ENCODE measurements around the gene FLRT1.

Gene FLRT1

DNA sequence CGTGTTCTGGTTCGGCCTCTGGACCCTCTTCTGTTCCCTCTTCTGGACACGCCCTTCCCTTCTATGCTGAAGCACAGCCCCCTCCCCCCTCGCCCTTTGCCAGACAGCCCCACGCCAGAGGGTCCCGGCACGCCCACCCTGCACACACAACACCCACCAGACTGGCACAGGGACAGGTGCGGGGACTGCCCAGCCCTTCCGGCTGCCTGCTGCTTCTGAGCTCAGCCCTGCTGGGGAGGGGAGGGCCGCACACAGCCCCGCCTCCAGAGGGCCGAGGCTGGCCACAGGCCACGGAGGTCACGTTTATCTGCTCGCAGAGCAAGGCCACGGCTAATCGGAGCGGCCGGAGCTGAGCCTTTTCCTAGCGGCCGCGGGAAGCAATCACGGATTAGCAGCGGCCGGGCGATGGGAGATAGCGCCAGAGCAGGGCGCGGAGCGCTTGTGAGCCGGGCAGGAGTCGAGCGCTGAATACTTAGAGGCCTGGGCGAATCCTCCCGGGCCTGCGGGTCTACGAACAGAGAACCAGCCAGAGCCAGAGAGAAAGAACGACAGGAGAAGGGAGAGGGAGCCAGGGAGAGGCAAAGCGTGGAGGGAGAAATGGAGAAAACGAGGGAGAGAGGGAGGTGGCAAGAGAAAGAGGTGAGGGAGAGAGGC, 28.0 kb upstream of the FLRT1 start:
- DNase-seq, result peak; percentile 73

DNA sequence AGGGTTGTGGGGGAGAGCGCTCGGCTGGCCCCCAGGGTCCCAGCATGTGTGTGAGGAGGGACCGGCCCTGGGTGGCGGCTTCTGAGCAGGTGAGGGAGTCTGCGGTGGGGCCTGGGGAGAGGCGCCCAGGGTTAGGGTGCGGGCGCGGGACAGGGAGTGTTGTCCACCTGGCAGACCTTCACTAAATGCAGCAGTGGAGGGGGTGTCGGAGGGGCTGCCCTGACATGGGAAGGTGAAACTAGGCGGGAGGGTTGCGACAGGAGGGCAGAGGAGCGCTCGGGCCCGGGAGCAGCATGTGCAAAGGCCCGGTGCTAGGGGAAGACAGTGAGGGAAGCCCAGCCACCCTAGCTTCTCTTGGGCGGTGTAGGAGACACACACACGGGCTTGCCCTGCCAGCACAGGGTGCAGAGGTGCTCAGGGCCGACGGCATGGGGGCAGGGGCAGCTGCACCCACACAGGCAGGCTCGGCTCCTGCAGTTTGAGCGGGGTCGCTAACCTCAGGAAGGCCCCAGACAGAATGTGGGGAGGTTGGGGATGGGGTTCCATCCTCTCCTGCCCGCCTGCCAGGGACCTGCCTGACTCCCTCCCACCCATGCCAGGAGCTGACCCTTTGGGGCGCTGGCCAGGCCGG, 27.3 kb upstream of the FLRT1 start:
- DNase-seq, result no peak

GRCh38 chr11:64008914-64009633, 26.7 kb upstream of the FLRT1 start:
- no peak for DNase-seq

- DNase-seq, result no peak
Measured at GRCh38 chr11:64009710-64010109, 26.0 kb upstream of the FLRT1 start.

DNA sequence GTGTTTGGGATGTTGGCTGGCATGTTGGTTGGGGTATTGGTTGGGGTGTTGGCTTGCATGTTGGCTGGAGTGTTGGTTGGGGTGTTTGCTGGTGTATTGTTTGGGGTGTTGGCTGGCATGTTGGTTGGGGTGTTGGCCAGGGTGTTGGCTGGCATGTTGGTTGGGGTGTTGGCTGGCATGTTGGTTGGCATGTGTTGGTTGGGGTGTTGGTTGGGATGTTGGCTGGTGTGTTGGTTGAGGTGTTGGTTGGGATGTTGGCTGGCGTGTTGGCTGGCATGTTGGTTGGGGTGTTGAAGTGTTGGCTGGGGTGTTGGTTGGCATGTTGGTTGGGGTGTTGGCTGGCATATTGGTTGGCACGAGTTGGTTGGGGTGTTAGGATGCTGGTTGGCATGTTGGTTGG, 24.9 kb upstream of the FLRT1 start:
- no peak for DNase-seq

- no peak for DNase-seq
Measured at GRCh38 chr11:64011371-64011770, 24.4 kb upstream of the FLRT1 start.

- peak; percentile 61 for DNase-seq
Measured at GRCh38 chr11:64013141-64013896, 22.4 kb upstream of the FLRT1 start.

DNA sequence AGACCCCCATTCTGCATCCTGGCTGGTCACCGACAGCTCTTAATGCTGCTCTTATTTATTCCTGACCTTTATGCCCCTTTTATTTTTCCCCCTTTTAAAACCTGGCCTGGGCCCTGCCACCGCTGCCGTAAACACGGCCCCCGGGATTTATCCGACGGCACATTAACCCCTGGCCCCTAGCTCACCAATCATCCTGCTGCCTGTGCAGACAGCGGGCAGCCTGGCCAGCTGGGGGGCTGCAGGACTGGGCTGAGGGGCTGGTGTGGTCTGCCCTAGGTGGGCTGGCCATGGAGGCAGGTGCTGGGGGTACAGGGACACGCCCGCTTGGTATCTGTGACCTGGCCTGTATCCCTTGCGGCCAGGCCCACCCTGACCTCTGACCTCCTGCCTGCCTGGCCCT, 21.4 kb upstream of the FLRT1 start:
- DNase-seq, result no peak

DNA sequence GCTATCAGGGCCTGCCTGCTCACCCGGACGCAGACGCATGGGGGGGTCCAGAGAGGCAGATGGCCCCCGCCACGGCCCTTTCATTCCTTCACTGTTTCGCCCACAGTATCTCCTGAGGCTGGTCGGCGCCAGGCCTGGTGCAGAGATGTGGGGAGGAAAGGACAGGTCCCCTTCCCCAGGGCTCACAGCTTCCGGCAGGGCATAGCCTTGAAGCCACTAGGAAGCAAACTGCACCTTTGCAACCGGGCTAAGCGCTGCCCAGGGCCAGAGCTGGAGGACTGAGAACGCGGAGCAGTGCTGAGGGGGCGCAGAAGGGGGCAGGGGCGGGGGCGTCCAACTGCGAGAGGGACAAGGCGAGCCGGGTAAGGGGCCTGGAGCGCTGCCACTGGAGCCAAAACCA, 20.2 kb upstream of the FLRT1 start:
- no peak for DNase-seq

DNA sequence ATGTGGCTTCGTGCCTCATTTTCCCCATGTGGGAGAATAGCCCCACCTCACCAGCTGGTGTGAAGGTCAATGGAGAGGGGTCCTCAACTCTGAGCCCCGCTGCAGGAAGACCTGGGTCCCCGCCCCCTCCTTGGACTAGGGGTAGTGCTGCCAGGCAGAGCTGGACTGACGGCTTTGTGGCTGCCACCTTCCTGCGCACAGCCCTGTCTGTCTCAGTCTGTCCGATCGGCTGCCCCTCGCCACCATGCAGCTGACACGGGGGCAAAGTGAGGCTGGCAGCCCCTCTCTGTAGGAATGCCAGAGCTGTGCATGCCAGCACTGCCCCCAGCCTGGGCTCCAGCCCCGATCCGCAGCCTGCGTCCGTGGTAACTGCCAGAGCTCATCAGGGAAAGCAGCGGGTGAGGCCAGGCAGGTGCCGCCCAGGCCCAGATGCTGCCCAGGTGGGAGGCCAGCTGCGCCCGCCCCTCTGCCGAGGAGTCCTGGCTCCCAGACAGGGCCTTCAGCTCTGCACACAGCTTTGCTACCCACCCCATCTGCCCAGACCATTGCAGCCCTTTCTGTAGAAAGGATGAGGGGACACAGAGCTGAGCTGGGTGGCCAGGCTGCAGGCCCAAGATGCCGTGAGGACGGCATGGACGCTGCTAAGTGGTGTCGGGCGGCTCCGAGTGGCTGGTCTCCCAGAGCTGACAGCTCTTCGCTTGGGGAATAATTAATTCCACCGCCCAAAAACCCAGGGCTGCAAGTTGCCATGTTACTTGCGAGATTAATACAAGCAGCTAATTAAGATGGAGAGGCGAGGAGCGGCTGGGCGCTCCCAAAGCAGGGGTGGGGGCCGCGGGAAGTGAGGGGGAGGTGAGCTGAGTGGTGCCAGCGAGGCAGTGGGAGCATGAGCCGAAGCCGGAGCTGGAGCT, 19.5 kb upstream of the FLRT1 start:
- peak; percentile 94 for DNase-seq

DNA sequence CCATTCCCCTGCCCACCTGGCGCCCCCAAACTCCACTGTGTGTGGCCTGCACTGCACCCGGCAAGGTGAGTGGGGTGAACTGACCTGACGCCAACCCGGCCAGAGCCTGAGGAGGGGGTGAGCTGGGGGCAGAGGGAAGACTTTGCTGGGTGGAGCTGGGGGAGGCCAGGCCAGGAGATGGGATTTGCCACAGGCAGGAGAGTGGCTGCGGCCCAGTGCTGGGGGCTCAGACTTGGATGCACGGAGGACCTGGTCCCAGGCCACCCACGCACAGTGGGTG, 17.8 kb upstream of the FLRT1 start:
- DNase-seq, result no peak

- DNase-seq, result peak; percentile 60
Measured at GRCh38 chr11:64018310-64018709, 17.4 kb upstream of the FLRT1 start.

DNA sequence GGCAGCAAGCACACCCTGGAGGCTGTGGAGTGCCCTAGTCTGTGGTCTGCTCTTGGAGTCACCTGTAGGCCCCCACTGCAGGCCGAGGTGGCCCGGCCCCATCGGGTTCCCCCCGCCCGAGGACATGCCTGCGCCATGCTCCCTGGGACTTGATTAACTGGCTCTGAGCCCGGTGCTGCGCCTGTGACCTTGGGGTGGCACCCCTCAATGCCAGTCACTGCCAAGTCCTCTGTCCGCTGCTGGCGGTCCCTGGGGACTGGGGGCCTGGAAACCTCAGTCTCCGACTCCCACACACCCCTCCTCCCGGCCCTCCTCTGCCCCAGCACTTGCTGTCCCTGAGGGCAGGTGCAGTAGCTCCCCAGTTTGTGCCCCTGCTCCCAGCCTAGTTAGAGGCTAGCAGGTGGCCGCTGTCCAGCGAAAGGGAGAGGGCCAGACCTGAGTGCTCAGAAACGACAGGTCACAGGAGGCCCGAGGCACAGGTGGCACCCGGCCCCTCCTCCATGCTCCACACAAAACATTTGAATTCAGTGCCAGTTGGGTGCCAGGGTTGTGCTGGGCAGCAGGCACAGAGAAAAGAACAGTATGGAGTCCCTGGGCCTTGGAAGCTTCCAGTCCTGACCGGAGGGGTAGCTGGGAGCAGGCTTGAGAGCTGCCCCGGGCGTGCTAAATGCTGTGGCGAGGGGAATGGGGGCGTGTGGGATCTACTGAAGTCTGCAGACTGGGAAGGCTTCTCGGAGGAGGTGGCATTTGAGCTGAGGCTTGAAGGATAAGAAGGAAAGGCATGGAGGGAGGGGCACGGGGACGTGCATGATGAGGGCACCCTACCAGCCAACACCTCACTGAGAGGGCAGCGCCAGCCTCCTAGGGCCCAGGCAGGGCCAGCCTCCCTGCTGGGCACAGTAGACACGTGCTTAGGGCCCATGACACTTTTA, 16.4 kb upstream of the FLRT1 start:
- DNase-seq, result no peak

DNA sequence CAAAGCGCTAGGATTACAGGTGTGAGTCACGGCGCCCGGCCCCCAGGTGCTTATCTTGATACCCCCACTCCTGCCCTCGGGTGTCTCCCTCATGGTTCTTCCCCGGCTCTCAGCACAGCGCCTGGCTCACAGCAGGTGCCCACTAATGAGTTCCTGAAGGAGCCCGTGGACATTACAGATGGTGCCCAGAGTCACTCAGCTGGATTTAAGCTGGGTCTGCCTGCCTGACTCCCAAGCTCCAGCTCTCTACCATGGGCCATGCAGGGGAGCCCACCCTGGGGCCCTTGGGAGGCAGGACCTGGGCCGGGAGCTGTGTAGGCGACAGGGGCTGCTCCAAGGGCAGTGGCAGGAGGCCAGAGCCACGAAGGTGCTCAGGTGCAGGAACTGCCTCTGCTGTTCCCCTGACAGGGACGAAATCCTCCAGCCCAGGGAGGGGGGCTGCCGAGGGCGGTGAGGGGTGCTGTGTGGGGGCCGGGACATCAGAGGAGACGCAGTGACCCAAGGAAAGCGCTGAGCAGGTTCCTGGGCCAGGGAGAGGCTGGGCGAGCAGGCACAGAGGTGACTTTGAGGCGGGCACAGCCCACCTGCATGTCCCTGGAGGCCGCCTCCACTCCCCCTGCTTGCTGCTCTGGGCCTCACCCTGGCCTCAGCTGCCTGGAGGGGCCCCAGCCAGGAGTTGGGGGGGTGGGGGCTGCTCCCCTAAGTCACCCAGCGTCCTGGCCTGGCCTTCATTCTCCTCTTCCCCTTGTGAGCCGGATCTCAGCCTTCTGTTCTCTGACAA, 14.6 kb upstream of the FLRT1 start:
- peak; percentile 92 for DNase-seq

GRCh38 chr11:64021757-64022093, 14.0 kb upstream of the FLRT1 start:
- DNase-seq, result peak; percentile 80

DNA sequence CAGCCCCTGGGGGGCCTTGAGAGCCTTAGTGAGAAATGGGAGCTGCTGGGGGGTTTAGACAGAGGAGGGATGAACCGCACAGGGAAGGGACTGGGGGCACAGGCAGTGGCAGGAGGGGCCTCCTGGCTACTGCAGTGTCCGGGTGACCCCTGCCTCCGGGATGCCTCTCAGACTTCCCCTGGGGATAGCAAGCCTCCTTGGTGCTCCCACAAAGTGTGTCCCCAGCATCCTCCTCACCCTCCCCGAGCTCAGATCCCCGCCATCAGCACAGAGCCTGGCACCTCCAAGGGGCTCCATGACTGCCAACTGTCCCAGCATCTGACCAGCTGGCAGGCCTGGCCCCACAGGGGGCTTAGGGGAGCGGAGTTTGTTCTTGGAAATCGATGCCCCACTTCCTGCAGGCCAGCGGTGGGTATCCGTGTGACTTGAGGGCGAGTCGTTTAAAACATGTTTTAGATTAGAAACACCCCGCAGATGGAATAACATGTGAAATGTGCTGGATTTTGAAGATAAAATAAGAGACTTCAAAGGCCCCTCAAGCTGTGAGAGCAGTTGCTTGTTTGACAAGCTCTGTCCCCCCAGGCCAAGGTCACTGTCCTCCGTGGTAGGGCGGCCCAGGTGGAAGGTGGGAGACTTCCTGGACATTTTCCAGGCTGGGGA, 13.5 kb upstream of the FLRT1 start:
- peak; percentile 40 for DNase-seq

- DNase-seq, result no peak
Measured at GRCh38 chr11:64023712-64024710, 11.7 kb upstream of the FLRT1 start.

DNA sequence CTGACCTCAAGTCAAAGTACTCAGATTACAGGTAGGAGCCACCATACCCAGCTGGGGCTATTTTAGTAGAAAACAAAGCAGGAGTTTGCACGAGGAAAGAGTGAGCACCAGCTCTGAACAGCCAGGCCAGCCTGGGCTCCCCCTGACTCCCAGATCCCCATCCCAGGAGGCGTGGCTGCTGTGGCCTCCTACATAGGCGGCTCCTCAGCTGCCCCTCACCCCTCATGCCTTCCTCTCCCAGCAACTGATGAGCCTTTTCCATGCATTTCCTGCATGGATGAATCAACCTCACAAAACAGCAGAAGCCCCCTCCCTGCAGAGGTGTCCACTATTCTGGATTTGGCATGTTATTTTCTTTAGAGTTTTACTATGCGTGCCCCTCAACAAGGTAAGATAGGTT, 10.5 kb upstream of the FLRT1 start:
- peak; percentile 55 for DNase-seq
